Smooth muscle cell (in vitro differentiated cells): ENCODE results near the gene CUL2. TPM values are rescaled to one million over a fixed set of nuclear protein-coding genes. Genes with fewer than 3 reads are reported as not detected.
"Not testable (repeated sequence)": the region's sequence is repeated elsewhere in the genome, so short reads cannot be mapped to it uniquely, and the experiment has no call there.

Experiments
- DNase-seq: peaks from one replicate; lab custom pipeline; 2025; ENCODE audit not compliant: unreplicated experiment; lab: John Stamatoyannopoulos, UW
- H2AFZ ChIP-seq: fragments of 200-600 bp; sonication (generic); 2 replicates; pipeline ENCODE4 v1.6.0; 2016; ENCODE audit warnings: antibody characterized with exemption, low read depth, mild to moderate bottlenecking
- H3F3A ChIP-seq: fragments of 200-600 bp; sonication (generic); 2 replicates; pipeline ENCODE4 v1.6.0; 2017; ENCODE audit warnings: antibody characterized with exemption, low read depth
- H3K27ac ChIP-seq: fragments of 200-600 bp; sonication (generic); 2 replicates; pipeline ENCODE4 v1.5.1; 2016; ENCODE audit warnings: low read depth, mild to moderate bottlenecking
- H3K27me3 ChIP-seq: fragments of 200-600 bp; sonication (generic); 2 replicates; pipeline ENCODE4 v1.6.1; 2016; ENCODE audit warnings: low read depth, mild to moderate bottlenecking
- H3K36me3 ChIP-seq: fragments of 200-600 bp; sonication (generic); 2 replicates; pipeline ENCODE4 v1.5.1; 2016; ENCODE audit warnings: low read depth
- H3K4me1 ChIP-seq: fragments of 200-600 bp; sonication (generic); 2 replicates; pipeline ENCODE4 v1.5.1; 2016; ENCODE audit warnings: low read depth
- H3K4me2 ChIP-seq: fragments of 200-600 bp; sonication (generic); 2 replicates; pipeline ENCODE4 v1.6.0; 2016; ENCODE audit warnings: mild to moderate bottlenecking
- H3K4me3 ChIP-seq: fragments of 200-600 bp; sonication (generic); 2 replicates; pipeline ENCODE4 v1.5.1; 2016; ENCODE audit warnings: mild to moderate bottlenecking
- H3K79me2 ChIP-seq: fragments of 200-600 bp; sonication (generic); 2 replicates; pipeline ENCODE4 v1.6.0; 2016; ENCODE audit warnings: low read depth, mild to moderate bottlenecking
- H3K9ac ChIP-seq: fragments of 200-600 bp; sonication (generic); 2 replicates; pipeline ENCODE4 v1.6.0; 2016; ENCODE audit warnings: low read depth
- H3K9me3 ChIP-seq: fragments of 200-600 bp; sonication (generic); replicated peaks from 2 replicates; pipeline ENCODE4 v1.5.1; 2016; ENCODE audit warnings: low read depth
- H4K20me1 ChIP-seq: fragments of 200-600 bp; sonication (generic); 2 replicates; pipeline ENCODE4 v1.6.0; 2016; ENCODE audit warnings: low read depth
- WGBS: methylation state at CpG from one replicate; pipeline ENCODE4 v1.1.7; 2016; ENCODE audit warnings: low lambda C conversion rate; 5-methylcytosine and 5-hydroxymethylcytosine counted together
- polyA plus RNA-seq: library from polyadenylated mRNA; unstranded; fragments of >200 nt; fragmentation: Nextera tagmentation; extraction: Ambion mirVana; gene quantifications from 2 replicates; pipeline ENCODE4 v1.2.1, GENCODE V29; 2016
- total RNA-seq: library from RNA; depleted of rRNA; stranded (reverse); fragments of >200 nt; gene quantifications from 2 replicates; pipeline ENCODE4 v1.2.3, GENCODE V29; 2014
- TF ChIP-seq, protein P1 (sequence below): fragments of 200-600 bp; sonication (generic); IDR thresholded peaks from 2 replicates; pipeline ENCODE4 v1.5.1; 2017; ENCODE audit warnings: borderline replicate concordance, mild to moderate bottlenecking, antibody characterized with exemption; ENCODE audit not compliant: insufficient read depth, poor library complexity, severe bottlenecking

Gene CUL2
- total and polyA plus RNA-seq, 2 experiments from 2014 or later, result 38.7 to 39.6 TPM

DNA sequence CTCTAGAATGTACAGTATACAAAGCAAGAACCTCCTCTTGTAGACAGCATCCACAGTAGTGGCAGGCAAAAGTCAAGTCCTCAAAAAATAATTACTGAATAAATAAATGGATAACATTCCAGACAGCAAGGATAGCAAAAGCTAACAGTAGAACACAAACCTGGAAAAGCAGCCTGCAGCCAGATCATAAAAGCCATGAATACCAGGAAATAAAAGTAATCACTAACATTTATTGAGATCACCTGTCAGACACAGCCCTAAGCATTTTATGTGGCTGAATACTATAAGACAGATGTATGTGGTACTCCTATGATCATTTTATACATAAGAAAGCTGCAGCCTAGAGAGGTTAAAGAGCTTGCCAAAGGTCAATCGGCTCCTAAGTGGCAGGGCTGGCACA, 34.0 kb downstream of the CUL2 start:
- 96% methylated on average over 1 of the region's 1 CpG for WGBS
- H3F3A ChIP-seq, result peaks cover 15% of the 10 kb centered on the region
- H3K4me3 ChIP-seq, result no peak overlapping the region
- H3K79me2 ChIP-seq, result peaks cover 15% of the 10 kb centered on the region
- no peak overlapping the region for H2AFZ ChIP-seq
- H3K9ac ChIP-seq, result no peak overlapping the region
- no peaks in the 10 kb centered on the region for H3K9me3 ChIP-seq
- TF ChIP-seq, protein P1, sequence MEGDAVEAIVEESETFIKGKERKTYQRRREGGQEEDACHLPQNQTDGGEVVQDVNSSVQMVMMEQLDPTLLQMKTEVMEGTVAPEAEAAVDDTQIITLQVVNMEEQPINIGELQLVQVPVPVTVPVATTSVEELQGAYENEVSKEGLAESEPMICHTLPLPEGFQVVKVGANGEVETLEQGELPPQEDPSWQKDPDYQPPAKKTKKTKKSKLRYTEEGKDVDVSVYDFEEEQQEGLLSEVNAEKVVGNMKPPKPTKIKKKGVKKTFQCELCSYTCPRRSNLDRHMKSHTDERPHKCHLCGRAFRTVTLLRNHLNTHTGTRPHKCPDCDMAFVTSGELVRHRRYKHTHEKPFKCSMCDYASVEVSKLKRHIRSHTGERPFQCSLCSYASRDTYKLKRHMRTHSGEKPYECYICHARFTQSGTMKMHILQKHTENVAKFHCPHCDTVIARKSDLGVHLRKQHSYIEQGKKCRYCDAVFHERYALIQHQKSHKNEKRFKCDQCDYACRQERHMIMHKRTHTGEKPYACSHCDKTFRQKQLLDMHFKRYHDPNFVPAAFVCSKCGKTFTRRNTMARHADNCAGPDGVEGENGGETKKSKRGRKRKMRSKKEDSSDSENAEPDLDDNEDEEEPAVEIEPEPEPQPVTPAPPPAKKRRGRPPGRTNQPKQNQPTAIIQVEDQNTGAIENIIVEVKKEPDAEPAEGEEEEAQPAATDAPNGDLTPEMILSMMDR, result no peak
- H4K20me1 ChIP-seq, result no peaks in the 10 kb centered on the region
- H3K27me3 ChIP-seq, result no peaks in the 10 kb centered on the region
- peaks cover 18% of the 10 kb centered on the region for H3K36me3 ChIP-seq
- DNase-seq, result no peak
- peaks cover 14% of the 10 kb centered on the region for H3K4me1 ChIP-seq
- peak overlapping the region; percentile 40 for H3K4me2 ChIP-seq
- H3K27ac ChIP-seq, result peak overlapping the region; percentile 75

DNA sequence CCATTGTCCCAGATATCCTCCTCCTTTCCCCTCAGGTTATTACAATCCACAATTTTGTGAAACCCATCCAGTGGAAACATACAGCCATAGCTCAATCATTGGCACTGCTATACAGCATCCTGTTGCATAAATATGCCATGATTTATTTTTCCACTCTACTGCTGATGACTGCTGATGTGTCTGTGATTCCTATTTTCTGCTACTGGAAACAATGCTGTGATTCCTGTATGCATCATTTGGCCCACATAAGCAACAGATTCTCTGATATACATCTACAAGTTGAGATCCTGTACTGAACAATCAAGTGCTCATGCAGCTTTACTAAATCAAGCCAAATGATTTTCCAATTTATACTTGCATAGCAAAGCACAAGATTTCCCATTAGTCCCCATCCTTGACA, 39.6 kb downstream of the CUL2 start:
- H3K4me3 ChIP-seq, result no peak overlapping the region
- peaks cover 18% of the 10 kb centered on the region for H3K36me3 ChIP-seq
- no peaks in the 10 kb centered on the region for H3K4me1 ChIP-seq
- TF ChIP-seq, protein P1, result no peak
- no peak for DNase-seq
- H3K9me3 ChIP-seq, result no peaks in the 10 kb centered on the region
- no peak overlapping the region for H3K4me2 ChIP-seq
- no peaks in the 10 kb centered on the region for H3K27me3 ChIP-seq
- H2AFZ ChIP-seq, result no peak overlapping the region
- no peaks in the 10 kb centered on the region for H4K20me1 ChIP-seq
- H3K79me2 ChIP-seq, result peaks cover 4% of the 10 kb centered on the region
- no peak overlapping the region for H3K27ac ChIP-seq
- H3K9ac ChIP-seq, result no peak overlapping the region
- H3F3A ChIP-seq, result no peaks in the 10 kb centered on the region

DNA sequence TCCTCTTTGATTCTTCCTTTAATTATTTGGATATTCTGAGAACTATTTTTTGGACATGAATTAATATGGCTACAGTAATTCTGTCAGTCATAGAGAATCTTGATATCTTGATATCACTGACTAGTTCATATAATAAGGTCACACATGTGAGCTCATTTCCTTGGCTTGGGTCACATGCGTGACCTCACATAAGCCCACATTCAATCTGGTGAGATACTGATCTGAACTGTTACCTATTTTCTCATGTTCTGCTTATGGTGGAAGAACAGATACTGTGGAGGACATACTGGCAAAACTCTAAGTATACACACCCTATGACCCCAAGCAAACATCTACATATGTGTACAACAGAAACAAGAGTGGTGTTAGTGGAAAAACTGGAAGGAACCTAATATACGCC, 44.1 kb downstream of the CUL2 start:
- no peak overlapping the region for H3K4me2 ChIP-seq
- H4K20me1 ChIP-seq, result no peaks in the 10 kb centered on the region
- H3K27me3 ChIP-seq, result no peaks in the 10 kb centered on the region
- no peaks in the 10 kb centered on the region for H3K36me3 ChIP-seq
- H3F3A ChIP-seq, result peaks cover 15% of the 10 kb centered on the region
- 78% methylated on average over 2 of the region's 2 CpGs for WGBS
- H3K79me2 ChIP-seq, result no peaks in the 10 kb centered on the region
- H3K4me3 ChIP-seq, result no peak overlapping the region
- H3K27ac ChIP-seq, result no peak overlapping the region
- peaks cover 7% of the 10 kb centered on the region for H3K4me1 ChIP-seq
- DNase-seq, result no peak
- TF ChIP-seq, protein P1, result no peak
- H3K9ac ChIP-seq, result no peak overlapping the region
- H2AFZ ChIP-seq, result no peak overlapping the region
- H3K9me3 ChIP-seq, result no peaks in the 10 kb centered on the region

DNA sequence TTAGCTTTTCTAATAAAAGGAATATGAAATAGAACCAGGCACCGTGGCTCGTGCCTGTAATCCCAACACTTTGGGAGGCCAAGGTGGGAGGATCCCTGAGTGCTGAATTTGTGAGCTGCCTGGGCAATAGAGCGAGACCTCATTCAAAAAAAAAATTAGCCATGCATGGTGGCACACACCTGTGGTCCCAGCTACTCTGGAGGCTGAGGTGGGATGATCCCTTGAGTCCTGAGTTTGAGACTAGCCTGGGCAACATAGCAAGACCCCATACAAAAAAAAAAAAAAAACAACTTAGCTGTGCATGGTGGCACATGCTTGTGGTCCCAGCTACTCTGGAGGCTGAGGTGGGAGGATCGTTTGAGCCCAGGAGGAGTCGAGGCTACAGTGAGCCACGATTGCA, 44.9 kb downstream of the CUL2 start:
- H3K36me3 ChIP-seq, H3K27me3 ChIP-seq, H4K20me1 ChIP-seq, H3K9ac ChIP-seq, H3K9me3 ChIP-seq, DNase-seq, H3K79me2 ChIP-seq, H3K27ac ChIP-seq, H3K4me3 ChIP-seq, H2AFZ ChIP-seq, H3K4me2 ChIP-seq: not testable (repeated sequence)
- 96% methylated on average over 6 of the region's 6 CpGs for WGBS
- H3K4me1 ChIP-seq, result peaks cover 11% of the 10 kb centered on the region
- peaks cover 15% of the 10 kb centered on the region for H3F3A ChIP-seq
